ENCODE results near the gene INTS1.

Gene INTS1

GRCh38 chr7:1484569-1484968 is 19.6 kb downstream of the INTS1 start:
- DNase-seq (ENCODE audit: extremely low spot score): no peak
- POLR2A ChIA-PET: no interaction called here
- no peak for TF ChIP-seq CTCF (IDR thresholded peaks at IDR 0.05; ENCODE audit: control extremely low read depth, extremely low read depth, low read depth, missing control alignments)
- CTCF ChIA-PET: interaction anchor here (1.0 kb wide), 1 partner anchor 11 kb away, joined by 5 read pairs; no protein-coding TSS in a partner anchor

GRCh38 chr7:1483536-1484505 is 20.4 kb downstream of the INTS1 start:
- ChIA-PET CTCF (interaction anchor here (1.0 kb wide), 1 partner anchor 10 kb away, joined by 5 read pairs; no protein-coding TSS in a partner anchor), POLR2A (no interaction called here)
- no peak for DNase-seq (ENCODE audit: extremely low spot score)
- no peak for TF ChIP-seq CTCF (IDR thresholded peaks at IDR 0.05; ENCODE audit: control extremely low read depth, extremely low read depth, low read depth, missing control alignments)

GRCh38 chr7:1483079-1483478 is 21.1 kb downstream of the INTS1 start:
- no peak for DNase-seq (ENCODE audit: extremely low spot score)
- ChIA-PET CTCF (interaction anchor here (1.4 kb wide), 1 partner anchor 9 kb away, joined by 4 read pairs; no protein-coding TSS in a partner anchor), POLR2A (no interaction called here)
- TF ChIP-seq CTCF (IDR thresholded peaks at IDR 0.05; ENCODE audit: control extremely low read depth, extremely low read depth, low read depth, missing control alignments): no peak

GRCh38 chr7:1481300-1481699 is 22.9 kb downstream of the INTS1 start:
- POLR2A ChIA-PET: interaction anchor here (0.6 kb wide), 1 partner anchor 1307 kb away, joined by 4 read pairs; no protein-coding TSS in a partner anchor
- no peak for TF ChIP-seq CTCF (IDR thresholded peaks at IDR 0.05; ENCODE audit: control extremely low read depth, extremely low read depth, low read depth, missing control alignments)
- CTCF ChIA-PET: no interaction called here
- DNase-seq (ENCODE audit: extremely low spot score): no peak

GRCh38 chr7:1480670-1481069 is 23.5 kb downstream of the INTS1 start:
- CTCF ChIA-PET: no interaction called here
- DNase-seq (ENCODE audit: extremely low spot score): no peak

GRCh38 chr7:1479287-1479686 is 24.9 kb downstream of the INTS1 start:
- TF ChIP-seq CTCF (IDR thresholded peaks at IDR 0.05; ENCODE audit: control extremely low read depth, extremely low read depth, low read depth, missing control alignments): no peak
- no peak for DNase-seq (ENCODE audit: extremely low spot score)
- ChIA-PET CTCF (no interaction called here), POLR2A (no interaction called here)

More at GRCh38 chr7:1480670-1481069, 23.5 kb downstream of the INTS1 start:
- POLR2A ChIA-PET: interaction anchor here (0.6 kb wide), 1 partner anchor 1308 kb away, joined by 4 read pairs; no protein-coding TSS in a partner anchor
- no peak for TF ChIP-seq CTCF (IDR thresholded peaks at IDR 0.05; ENCODE audit: control extremely low read depth, extremely low read depth, low read depth, missing control alignments)

All from GM10248 (cell line).